HUES6 (cell line): ENCODE data around the gene KCNMA1.

Experiments
- H3K27ac ChIP-seq: 2 replicates; pipeline ENCODE4 v1.7.0; 2013; ENCODE audit warnings: low read depth, mild to moderate bottlenecking, low read length, inconsistent platforms
- H3K27me3 ChIP-seq: 2 replicates; pipeline ENCODE4 v1.6.1; 2013; ENCODE audit warnings: low read length; ENCODE audit not compliant: control insufficient read depth, insufficient read depth
- H3K36me3 ChIP-seq: 2 replicates; pipeline ENCODE4 v1.6.1; 2013; ENCODE audit warnings: low read length; ENCODE audit not compliant: control insufficient read depth, insufficient read depth
- H3K4me1 ChIP-seq: 2 replicates; pipeline ENCODE4 v1.6.1; 2013; ENCODE audit warnings: low read length; ENCODE audit not compliant: control insufficient read depth, insufficient read depth
- H3K4me3 ChIP-seq: 2 replicates; pipeline ENCODE4 v1.5.1; 2013; ENCODE audit warnings: low read depth, low read length
- H3K9ac ChIP-seq: one replicate; pipeline ENCODE4 v1.6.1; 2013; ENCODE audit warnings: mild to moderate bottlenecking, low read length
- H3K9me3 ChIP-seq: 2 replicates; pipeline ENCODE4 v1.6.1; 2013; ENCODE audit warnings: low read depth, low read length; ENCODE audit not compliant: control insufficient read depth, insufficient read depth

The KCNMA1 gene

DNA sequence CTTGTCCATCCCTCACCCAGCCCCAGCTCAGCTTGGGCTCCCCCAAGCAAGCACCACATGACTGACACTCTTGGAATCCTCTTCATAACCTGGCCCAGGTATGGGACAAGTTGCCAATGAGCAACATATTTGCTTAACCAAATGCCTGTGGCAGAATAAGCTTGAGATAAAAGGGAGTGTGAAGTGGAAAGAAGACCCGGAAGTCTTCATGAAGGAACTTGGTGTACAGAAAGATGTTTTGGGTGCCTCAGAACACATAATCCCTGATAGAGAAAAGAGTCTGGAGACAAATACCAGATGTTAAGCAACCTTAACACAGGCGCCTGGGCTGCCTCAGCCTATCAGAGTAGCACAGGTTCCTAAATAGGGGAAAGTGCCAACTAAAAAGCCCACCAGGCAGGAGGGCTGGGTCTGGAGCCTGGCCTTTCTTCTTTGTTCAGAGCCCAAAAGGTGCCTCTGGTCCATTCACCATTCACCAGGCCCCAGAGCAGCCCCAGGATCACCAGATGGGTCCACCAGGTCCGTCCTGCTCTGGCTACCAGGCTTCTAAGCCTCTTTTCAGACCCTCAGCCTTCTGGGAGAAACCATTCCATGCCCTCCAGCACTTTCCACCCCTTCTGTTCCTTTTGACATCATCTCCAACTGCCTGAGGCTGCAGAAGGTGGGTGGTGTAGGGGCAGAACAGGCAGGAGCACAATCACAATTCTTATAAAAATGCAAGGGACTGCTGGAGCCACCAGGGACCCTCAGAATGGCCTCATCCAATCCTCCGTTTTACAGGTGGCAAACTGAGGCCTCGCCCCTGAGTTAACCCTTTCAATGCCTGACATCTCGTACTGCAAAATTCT is 22.6 kb downstream of the KCNMA1 start:
- H3K9ac ChIP-seq, result no peak overlapping the region
- H3K4me1 ChIP-seq, result no peaks in the 10 kb centered on the region
- no peak overlapping the region for H3K4me3 ChIP-seq
- H3K27ac ChIP-seq, result no peak overlapping the region
- H3K9me3 ChIP-seq, result no peaks in the 10 kb centered on the region
- H3K27me3 ChIP-seq, result no peaks in the 10 kb centered on the region
- H3K36me3 ChIP-seq, result no peaks in the 10 kb centered on the region

DNA sequence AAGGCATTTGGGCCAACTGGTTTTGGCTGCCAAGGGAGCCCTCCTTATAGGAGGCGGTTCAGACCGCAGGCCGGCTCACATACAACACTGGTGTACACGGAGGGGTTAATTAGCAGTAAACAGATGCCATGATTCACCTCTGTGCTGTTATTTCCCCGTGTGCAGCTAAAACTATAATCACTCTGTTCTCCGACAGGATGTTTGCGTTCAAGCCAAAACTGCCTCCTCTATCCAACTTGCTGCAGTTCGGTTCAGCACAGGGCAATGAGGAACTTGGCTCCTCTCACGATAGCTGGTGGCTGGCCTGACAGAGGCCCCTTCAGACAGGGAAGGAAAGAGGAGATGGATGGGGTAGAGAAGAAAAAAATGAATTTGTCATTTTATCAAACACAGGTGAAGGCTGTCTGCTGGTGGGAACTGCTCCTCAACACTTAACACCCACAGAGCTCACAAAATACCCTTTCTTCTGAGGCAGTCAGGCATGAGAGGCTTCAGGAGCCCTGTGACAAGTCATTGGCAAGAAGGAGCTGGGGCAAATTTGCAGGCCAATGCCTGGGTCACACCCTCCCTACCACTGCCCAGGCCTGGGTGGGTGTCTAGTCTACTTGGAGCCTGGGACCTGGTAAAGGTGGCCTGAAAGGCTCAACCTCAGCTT is 24.0 kb downstream of the KCNMA1 start:
- H3K9me3 ChIP-seq, result no peaks in the 10 kb centered on the region
- no peaks in the 10 kb centered on the region for H3K27me3 ChIP-seq
- no peaks in the 10 kb centered on the region for H3K4me1 ChIP-seq
- no peak overlapping the region for H3K9ac ChIP-seq
- no peaks in the 10 kb centered on the region for H3K36me3 ChIP-seq
- H3K27ac ChIP-seq, result no peak overlapping the region
- no peak overlapping the region for H3K4me3 ChIP-seq

DNA sequence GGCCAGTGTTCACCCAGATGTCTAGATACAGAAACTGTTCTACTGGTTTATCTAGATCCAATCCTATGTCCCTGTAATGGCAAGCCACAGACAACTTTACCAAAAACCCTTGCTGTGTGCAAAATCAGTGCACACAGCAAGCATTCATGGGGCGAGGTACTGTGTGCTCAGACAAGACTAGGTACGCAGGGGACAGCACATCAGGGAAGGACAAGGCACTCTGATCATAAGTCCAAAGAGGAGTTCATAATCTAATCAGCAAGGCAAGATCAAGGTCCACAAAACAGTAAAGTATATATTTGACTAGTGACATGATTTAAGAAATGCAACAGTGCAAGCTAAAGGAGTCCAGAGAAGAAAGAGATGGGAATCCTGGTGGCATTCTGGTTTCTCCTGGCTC is 25.9 kb downstream of the KCNMA1 start:
- no peak overlapping the region for H3K27ac ChIP-seq
- no peaks in the 10 kb centered on the region for H3K9me3 ChIP-seq
- no peak overlapping the region for H3K4me3 ChIP-seq
- H3K36me3 ChIP-seq, result no peaks in the 10 kb centered on the region
- no peaks in the 10 kb centered on the region for H3K4me1 ChIP-seq
- no peaks in the 10 kb centered on the region for H3K27me3 ChIP-seq
- no peak overlapping the region for H3K9ac ChIP-seq

DNA sequence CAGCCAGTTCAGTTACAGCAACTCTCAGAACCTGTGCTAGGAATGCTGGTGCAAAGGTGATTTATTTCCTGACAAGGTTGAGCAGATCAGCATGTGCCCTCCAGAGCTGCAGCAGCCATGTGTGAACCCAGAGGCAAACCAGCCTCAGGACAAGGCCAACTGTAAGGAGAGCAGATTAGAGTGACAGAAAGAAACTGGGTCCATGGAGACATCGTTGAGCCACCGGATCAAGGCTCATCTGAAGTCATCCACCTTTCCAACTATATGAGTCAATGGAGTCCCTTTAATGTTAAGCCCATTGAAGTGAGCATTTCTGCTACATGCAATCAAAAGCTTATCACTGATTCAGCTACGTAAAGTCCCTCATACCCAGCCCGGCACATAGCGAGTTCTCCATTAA is 26.4 kb downstream of the KCNMA1 start:
- Histone ChIP-seq H3K27me3 (no peaks in the 10 kb centered on the region), H3K4me1 (no peaks in the 10 kb centered on the region), H3K9ac (no peak overlapping the region), H3K9me3 (no peaks in the 10 kb centered on the region), H3K4me3 (no peak overlapping the region), H3K36me3 (no peaks in the 10 kb centered on the region), H3K27ac (no peak overlapping the region)

DNA sequence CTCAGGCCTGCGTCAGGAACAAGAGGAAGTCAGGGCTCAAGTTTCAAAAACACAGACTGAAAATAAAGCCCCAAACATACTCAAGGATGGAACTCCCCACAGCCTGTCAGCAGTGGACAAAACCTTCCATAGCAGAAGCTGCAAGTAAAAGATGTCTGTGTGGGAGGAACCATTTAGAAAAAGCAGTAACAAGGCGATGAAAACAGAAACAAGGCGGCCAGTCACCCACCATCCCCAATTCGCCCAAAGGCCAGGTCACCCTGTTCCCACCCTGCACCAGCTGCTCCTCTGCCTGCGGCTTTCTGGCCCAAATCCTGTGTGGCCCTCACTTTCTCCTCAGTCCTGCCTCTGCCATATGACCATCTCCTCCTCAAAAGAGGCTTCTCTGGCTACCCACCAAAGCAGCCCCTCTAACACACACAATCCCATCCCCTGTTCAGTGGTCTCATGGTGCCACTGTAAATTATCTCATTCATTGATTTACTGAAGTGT is 27.8 kb downstream of the KCNMA1 start:
- H3K4me1 ChIP-seq, result no peaks in the 10 kb centered on the region; the same call in 1 of the 2 replicates
- no peaks in the 10 kb centered on the region for H3K27me3 ChIP-seq
- H3K9ac ChIP-seq, result no peak overlapping the region
- no peak overlapping the region for H3K27ac ChIP-seq
- no peaks in the 10 kb centered on the region for H3K9me3 ChIP-seq
- H3K4me3 ChIP-seq, result no peak overlapping the region
- H3K36me3 ChIP-seq, result no peaks in the 10 kb centered on the region

DNA sequence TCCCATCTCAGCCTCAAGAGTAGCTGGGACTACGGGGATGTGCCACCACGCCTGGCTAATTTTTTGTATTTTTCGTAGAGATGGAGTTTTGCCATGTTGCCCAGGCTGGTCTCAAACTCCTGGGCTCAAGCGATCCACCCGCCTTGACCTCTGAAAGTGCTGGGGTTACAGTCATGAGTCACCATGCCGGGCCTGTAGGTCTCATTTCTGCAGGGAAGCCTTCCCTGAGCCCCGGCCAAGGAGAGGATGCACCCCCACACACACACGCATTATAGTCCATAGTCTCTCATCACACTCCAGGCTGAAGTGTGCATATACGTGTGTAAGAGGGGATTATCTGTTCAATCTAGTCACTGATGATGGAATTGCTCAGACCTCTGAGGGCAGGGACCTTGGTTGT is 29.3 kb downstream of the KCNMA1 start:
- Histone ChIP-seq H3K9me3 (no peaks in the 10 kb centered on the region), H3K27me3 (no peaks in the 10 kb centered on the region), H3K4me3 (no peak overlapping the region), H3K9ac (no peak overlapping the region), H3K27ac (no peak overlapping the region), H3K4me1 (peaks cover 6% of the 10 kb centered on the region; the same call in 1 of the 2 replicates), H3K36me3 (no peaks in the 10 kb centered on the region)

DNA sequence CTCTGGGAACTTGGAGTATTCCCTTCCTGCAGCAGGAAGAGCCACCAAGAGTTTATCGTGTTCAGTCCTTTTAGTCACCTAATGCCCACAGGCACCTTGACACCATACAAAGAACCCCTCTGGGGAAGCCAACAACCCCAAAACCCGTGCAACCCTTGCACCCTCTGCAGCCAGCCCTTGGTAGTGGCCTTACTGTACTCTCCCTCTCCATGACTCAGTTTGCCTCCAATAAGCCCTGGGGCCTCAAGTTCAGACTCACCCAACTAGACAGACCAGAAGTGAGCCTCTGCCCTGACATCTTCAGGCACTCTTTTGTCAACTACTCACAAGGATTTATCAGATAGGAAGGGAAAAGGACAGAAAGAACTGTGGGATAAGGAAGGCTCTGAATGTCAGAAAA is 30.9 kb downstream of the KCNMA1 start:
- Histone ChIP-seq H3K27me3 (no peaks in the 10 kb centered on the region), H3K9ac (no peak overlapping the region), H3K36me3 (no peaks in the 10 kb centered on the region), H3K4me3 (no peak overlapping the region), H3K27ac (no peak overlapping the region), H3K4me1 (peaks cover 14% of the 10 kb centered on the region; the same call in 1 of the 2 replicates), H3K9me3 (no peaks in the 10 kb centered on the region)

DNA sequence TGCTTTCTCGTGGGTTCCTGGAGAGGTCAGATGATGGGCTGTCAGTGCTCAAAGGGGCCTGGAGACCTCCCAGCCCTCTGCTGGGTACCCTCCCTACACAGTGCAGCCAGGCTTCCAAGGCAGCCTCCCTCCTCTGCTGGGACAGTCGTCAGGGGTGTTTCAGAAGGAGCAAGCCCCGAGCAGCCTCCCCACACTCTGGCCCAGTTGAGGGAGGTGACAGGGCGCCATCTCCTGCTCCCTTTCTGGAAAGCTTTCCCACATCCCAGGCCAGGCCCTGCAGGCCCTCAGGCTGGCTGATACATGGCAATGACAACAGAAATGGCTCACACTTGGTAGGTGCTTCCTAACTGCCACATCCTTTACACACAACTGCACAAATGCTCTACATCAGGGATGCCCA is 32.1 kb downstream of the KCNMA1 start:
- Histone ChIP-seq H3K4me1 (peaks cover 19% of the 10 kb centered on the region; the same call in 1 of the 2 replicates), H3K9ac (no peak overlapping the region), H3K9me3 (no peaks in the 10 kb centered on the region), H3K27me3 (no peaks in the 10 kb centered on the region), H3K36me3 (no peaks in the 10 kb centered on the region), H3K27ac (no peak overlapping the region), H3K4me3 (no peak overlapping the region)

DNA sequence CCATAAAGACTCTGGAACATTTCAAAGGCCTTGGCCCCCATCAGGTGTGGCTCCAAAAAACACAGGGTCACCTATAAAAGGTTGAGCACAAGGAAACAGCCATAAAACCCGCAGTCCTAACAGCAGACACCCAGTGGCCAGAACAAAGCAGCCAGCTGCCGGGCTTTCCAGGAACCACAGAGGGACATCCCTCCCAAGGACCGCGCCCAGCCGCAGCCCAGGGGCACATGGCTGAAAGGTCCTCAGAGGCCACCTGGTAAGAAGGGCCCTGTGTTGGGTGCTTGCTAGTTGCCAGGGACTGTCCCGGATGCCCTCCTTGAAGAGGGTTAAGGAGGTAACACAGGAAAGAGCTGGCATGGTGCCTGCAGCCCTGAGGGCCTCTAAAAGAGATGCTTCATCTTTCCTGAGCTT is 32.7 kb downstream of the KCNMA1 start:
- Histone ChIP-seq H3K9ac (no peak overlapping the region), H3K9me3 (no peaks in the 10 kb centered on the region), H3K27me3 (no peaks in the 10 kb centered on the region), H3K4me3 (no peak overlapping the region), H3K36me3 (no peaks in the 10 kb centered on the region), H3K4me1 (peaks cover 19% of the 10 kb centered on the region; the same call in 1 of the 2 replicates), H3K27ac (no peak overlapping the region)

DNA sequence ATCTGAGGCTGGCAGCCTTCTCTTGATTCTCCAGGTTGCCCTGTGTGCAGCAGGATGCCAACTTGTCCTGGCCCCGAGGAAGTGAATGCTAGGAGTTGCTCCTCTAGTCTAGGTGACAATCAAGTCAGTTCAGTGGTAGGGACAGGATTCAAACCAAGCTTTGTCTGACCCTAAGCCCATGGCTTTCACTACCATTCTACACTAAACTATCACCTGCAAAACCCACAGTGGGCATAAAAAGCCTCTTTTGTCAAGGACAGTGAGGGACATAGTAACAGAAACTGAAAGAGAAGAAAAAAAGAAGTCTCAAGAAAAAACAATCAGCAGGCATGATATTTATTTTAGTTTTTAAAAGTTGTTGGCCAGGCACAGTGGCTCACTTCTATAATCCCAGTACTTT is 33.5 kb downstream of the KCNMA1 start:
- H3K4me3 ChIP-seq, result no peak overlapping the region
- H3K4me1 ChIP-seq, result peaks cover 19% of the 10 kb centered on the region; the same call in 1 of the 2 replicates
- no peaks in the 10 kb centered on the region for H3K9me3 ChIP-seq
- H3K36me3 ChIP-seq, result no peaks in the 10 kb centered on the region
- H3K27ac ChIP-seq, result no peak overlapping the region
- H3K27me3 ChIP-seq, result no peaks in the 10 kb centered on the region
- H3K9ac ChIP-seq, result no peak overlapping the region

DNA sequence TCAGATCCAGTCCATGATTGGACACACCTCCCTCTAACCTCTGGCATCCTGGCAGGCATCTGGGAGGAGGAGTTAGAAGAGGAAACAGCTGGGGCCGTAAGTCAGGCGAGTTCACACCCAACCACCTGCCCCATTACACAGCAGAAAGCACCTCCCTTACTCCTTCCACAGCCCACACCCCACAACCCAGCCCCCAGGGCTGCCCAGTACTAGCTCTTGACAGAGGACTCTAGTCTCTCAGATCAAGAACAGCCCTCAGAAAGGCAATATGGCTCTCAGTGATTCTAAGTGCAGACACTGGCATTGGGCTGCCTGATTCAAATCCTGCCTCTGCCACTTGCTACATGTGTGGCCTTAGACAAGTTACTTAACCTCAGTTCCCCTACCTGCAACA is 34.1 kb downstream of the KCNMA1 start:
- no peak overlapping the region for H3K4me3 ChIP-seq
- H3K9ac ChIP-seq, result no peak overlapping the region
- no peaks in the 10 kb centered on the region for H3K27me3 ChIP-seq
- H3K27ac ChIP-seq, result no peak overlapping the region
- H3K9me3 ChIP-seq, result no peaks in the 10 kb centered on the region
- peaks cover 19% of the 10 kb centered on the region; the same call in 1 of the 2 replicates for H3K4me1 ChIP-seq
- H3K36me3 ChIP-seq, result no peaks in the 10 kb centered on the region
